IMR-90 (cell line): ENCODE results near the gene COL5A3. TPM values are rescaled to one million over a fixed set of nuclear protein-coding genes. Genes with fewer than 3 reads are reported as not detected.

Experiments
- ATAC-seq: fragments of 200-7000 bp; cut with Tn5 transposase; 2 replicates; pipeline ENCODE4 v1.9.1; 2020; ENCODE audit warnings: low read depth, mild to moderate bottlenecking, moderate library complexity
- BruUV-seq: library from RNA; stranded (reverse); fragments of 400-500 nt; replicated peaks from 2 replicates; lab custom pipeline; 2021; lab: Mats Ljungman, UMichigan
- CTCF ChIA-PET: fragments of 300-600 bp; formaldehyde crosslinking; extraction: SDS; loops from one replicate; lab custom pipeline; 2021; ENCODE audit warnings: antibody characterized with exemption; lab: Yijun Ruan, JAX
- POLR2A ChIA-PET: fragments of 300-600 bp; sonication (Branson Sonifier 250); formaldehyde crosslinking; loops from one replicate; lab custom pipeline; 2022; ENCODE audit warnings: antibody characterized with exemption; ENCODE audit not compliant: unreplicated experiment; lab: Charles Lee
- DNase-seq: peaks from one replicate; pipeline ENCODE4 v3.0.0; 2013
- H2AFZ ChIP-seq: replicated peaks from 2 replicates; pipeline ENCODE3; 2013; ENCODE audit warnings: low read length, mild to moderate bottlenecking; ENCODE audit not compliant: poor library complexity
- H2AK5ac ChIP-seq: 2 replicates; pipeline ENCODE4 v1.6.1; 2013; ENCODE audit warnings: low read depth, low read length, inconsistent platforms
- H2AK9ac ChIP-seq: replicated peaks from 2 replicates; pipeline ENCODE3; 2013; ENCODE audit warnings: mild to moderate bottlenecking, low read depth, low read length, moderate library complexity; ENCODE audit not compliant: poor library complexity
- H2BK120ac ChIP-seq: 2 replicates; pipeline ENCODE4 v1.6.1; 2013; ENCODE audit warnings: low read depth, low read length, inconsistent platforms
- H2BK15ac ChIP-seq: 3 replicates; pipeline ENCODE4 v1.6.1; 2013; ENCODE audit warnings: low read depth, low read length, inconsistent platforms
- H2BK20ac ChIP-seq: 2 replicates; pipeline ENCODE4 v1.6.1; 2013; ENCODE audit warnings: low read depth, mild to moderate bottlenecking, inconsistent platforms, low read length, moderate library complexity
- H2BK5ac ChIP-seq: 2 replicates; pipeline ENCODE4 v1.6.1; 2013; ENCODE audit warnings: mild to moderate bottlenecking, low read depth, low read length, inconsistent platforms; ENCODE audit not compliant: poor library complexity, severe bottlenecking
- H3K14ac ChIP-seq: replicated peaks from 2 replicates; pipeline ENCODE4 v1.6.1; 2013; ENCODE audit warnings: low read depth, low read length, inconsistent platforms
- H3K18ac ChIP-seq: 2 replicates; pipeline ENCODE4 v1.6.1; 2013; ENCODE audit warnings: low read depth, low read length, control low read depth
- H3K23ac ChIP-seq: 2 replicates; pipeline ENCODE4 v1.6.1; 2013; ENCODE audit warnings: low read depth, low read length, inconsistent platforms
- H3K27ac ChIP-seq: 2 replicates; pipeline ENCODE4 v1.5.1; 2013; ENCODE audit warnings: mild to moderate bottlenecking, control low read depth, low read length; ENCODE audit not compliant: insufficient read depth
- H3K27me3 ChIP-seq: 2 replicates; pipeline ENCODE4 v1.6.1; 2013; ENCODE audit warnings: low read length; ENCODE audit not compliant: control insufficient read depth, insufficient read depth
- H3K36me3 ChIP-seq: 2 replicates; pipeline ENCODE4 v1.6.1; 2013; ENCODE audit warnings: low read length, mixed read lengths; ENCODE audit not compliant: control insufficient read depth, insufficient read depth
- H3K4ac ChIP-seq: 2 replicates; pipeline ENCODE4 v1.6.1; 2013; ENCODE audit warnings: low read depth, low read length, inconsistent platforms
- H3K4me1 ChIP-seq: 2 replicates; pipeline ENCODE4 v1.6.1; 2013; ENCODE audit warnings: low read length, mixed read lengths; ENCODE audit not compliant: control insufficient read depth, insufficient read depth
- H3K4me2 ChIP-seq: 2 replicates; pipeline ENCODE4 v1.6.1; 2013; ENCODE audit warnings: low read depth, mild to moderate bottlenecking, control low read depth, low read length, moderate library complexity
- H3K4me3 ChIP-seq: 2 replicates; pipeline ENCODE4 v1.5.1; 2013; ENCODE audit warnings: low read depth, mild to moderate bottlenecking, control low read depth, low read length, moderate library complexity; ENCODE audit not compliant: insufficient read depth
- H3K56ac ChIP-seq: 2 replicates; pipeline ENCODE4 v1.6.1; 2013; ENCODE audit warnings: low read length, inconsistent platforms; ENCODE audit not compliant: insufficient read depth; ENCODE audit errors: extremely low read depth
- H3K79me1 ChIP-seq, 2 experiments: 2 replicates each; pipeline ENCODE4 v1.6.1; 2013; ENCODE audit warnings: low read length in 2 of 2, inconsistent platforms in 1 of 2, low read depth in 1 of 2
- H3K9ac ChIP-seq: 2 replicates; pipeline ENCODE4 v1.6.1; 2013; ENCODE audit warnings: low read depth, low read length, control low read depth
- H3K9me1 ChIP-seq: 2 replicates; pipeline ENCODE4 v1.6.1; 2013; ENCODE audit warnings: low read length, inconsistent platforms; ENCODE audit not compliant: insufficient read depth
- H3K9me3 ChIP-seq: 2 replicates; pipeline ENCODE4 v1.6.1; 2013; ENCODE audit warnings: low read length; ENCODE audit not compliant: control insufficient read depth, insufficient read depth
- H4K20me1 ChIP-seq: 2 replicates; pipeline ENCODE4 v1.6.1; 2013; ENCODE audit warnings: low read length, inconsistent platforms; ENCODE audit not compliant: insufficient read depth
- H4K5ac ChIP-seq: 2 replicates; pipeline ENCODE4 v1.6.1; 2013; ENCODE audit warnings: mild to moderate bottlenecking, low read depth, low read length, control low read depth
- H4K8ac ChIP-seq, 2 experiments: 2 replicates each; pipeline ENCODE4 v1.6.1; 2013; ENCODE audit warnings: low read depth in 2 of 2, low read length in 2 of 2, control low read depth in 1 of 2, inconsistent platforms in 1 of 2
- H4K91ac ChIP-seq: 2 replicates; pipeline ENCODE4 v1.6.1; 2013; ENCODE audit warnings: low read depth, low read length, inconsistent platforms; ENCODE audit not compliant: insufficient read depth
- CEBPB ChIP-seq: IDR thresholded peaks from 2 replicates; pipeline ENCODE4 v1.6.1; 2012; ENCODE audit warnings: low read depth, low read length, improper control_type of control experiment
- ELK1 ChIP-seq: fragments of 150-350 bp; IDR thresholded peaks from 2 replicates; pipeline ENCODE4 v1.6.1; 2016; ENCODE audit warnings: low read depth, mild to moderate bottlenecking, low read length, moderate library complexity, borderline replicate concordance
- MAFK ChIP-seq: IDR thresholded peaks from 2 replicates; pipeline ENCODE4 v1.6.1; 2012; ENCODE audit warnings: low read depth, low read length, improper control_type of control experiment
- MAZ ChIP-seq: IDR thresholded peaks from 2 replicates; pipeline ENCODE4 v1.6.1; 2012; ENCODE audit warnings: low read depth, mild to moderate bottlenecking, low read length, improper control_type of control experiment, moderate library complexity, borderline replicate concordance
- NFE2L2 ChIP-seq: fragments of 150-350 bp; IDR thresholded peaks from 2 replicates; pipeline ENCODE4 v1.6.1; 2016; ENCODE audit warnings: low read depth, mild to moderate bottlenecking, low read length
- POLR2A ChIP-seq: IDR thresholded peaks from 2 replicates; pipeline ENCODE4 v1.6.1; 2012; ENCODE audit warnings: mild to moderate bottlenecking, low read depth, low read length
- RAD21 ChIP-seq: IDR thresholded peaks from 2 replicates; pipeline ENCODE4 v1.6.1; 2012; ENCODE audit warnings: low read length, improper control_type of control experiment
- RCOR1 ChIP-seq: IDR thresholded peaks from 2 replicates; pipeline ENCODE4 v1.6.1; 2012; ENCODE audit warnings: mild to moderate bottlenecking, low read length, improper control_type of control experiment; ENCODE audit not compliant: insufficient replicate concordance
- RFX5 ChIP-seq: IDR thresholded peaks from 2 replicates; pipeline ENCODE4 v1.8.0; 2012; ENCODE audit warnings: low read depth, mild to moderate bottlenecking, low read length, moderate library complexity
- WGBS, 2 experiments: methylation state at CpG; one replicate each; pipeline versions ENCODE4 v1.1.5 to v1.1.7; 2013; ENCODE audit warnings: missing lambda C conversion rate in 2 of 2; ENCODE audit not compliant: insufficient read length in 1 of 2; ENCODE audit errors: extremely low coverage in 2 of 2; 5-methylcytosine and 5-hydroxymethylcytosine counted together
- dilution Hi-C: fragments of 300-500 bp; cut with HindIII; formaldehyde crosslinking; loops from one replicate; pipeline ENCODE4 v1.14.3; 2018; ENCODE audit warnings: low sequenced_read_pairs; ENCODE audit not compliant: unreplicated experiment
- in situ Hi-C: fragments of 300-500 bp; cut with MboI; formaldehyde crosslinking; loops from 3 replicates; pipeline ENCODE4 v1.14.3; 2019; ENCODE audit warnings: low sequenced_read_pairs, inconsistent platforms, mixed read lengths
- intact Hi-C: fragments of 100-400 bp; cut with micrococcal nuclease; formaldehyde crosslinking; loops from 2 replicates; pipeline ENCODE4 v1.10.0; 2022
- polyA plus RNA-seq, 3 experiments: library from polyadenylated mRNA; depleted of rRNA; stranded (reverse); fragments of >200 nt; gene quantifications; 2 replicates each; pipeline ENCODE4 v1.2.3, GENCODE V29; 2012; ENCODE audit warnings: low replicate concordance in 1 of 3
- total RNA-seq: library from RNA; depleted of rRNA; stranded (reverse); fragments of >200 nt; gene quantifications from 2 replicates; pipeline ENCODE4 v1.2.3, GENCODE V29; 2012

COL5A3 gene
- total and polyA plus RNA-seq, 2 of the 4 experiments (the other 2 are of a cell fraction) = 0.54 to 1.5 TPM

DNA sequence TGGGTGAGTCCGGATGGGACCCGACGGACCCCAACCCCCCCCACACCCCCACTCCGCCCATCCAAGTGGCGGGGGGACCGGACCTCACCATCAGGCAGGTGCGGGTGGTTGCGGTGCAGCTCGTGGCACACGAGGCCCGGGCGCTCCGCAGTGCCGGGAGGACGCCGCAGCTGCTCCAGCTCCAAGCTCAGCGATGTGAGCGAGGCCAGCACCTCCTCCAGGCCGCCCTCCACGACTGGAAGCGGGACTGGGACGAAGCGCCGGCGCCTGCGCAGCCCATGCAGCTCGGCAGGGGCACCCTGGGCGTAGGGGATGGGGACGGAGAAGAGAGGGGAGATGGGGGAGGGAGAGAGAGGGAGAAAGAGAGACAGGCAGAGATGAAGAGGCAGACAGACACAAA is 43.9 kb downstream of the COL5A3 start:
- 44% methylated on average over 18 of the region's 29 CpGs; no CpG with 5 or more reads in 1 of the 2 experiments for WGBS, 2 experiments

More for the DNA sequence above, 43.9 kb downstream of the COL5A3 start:
- Histone ChIP-seq H2AK9ac (no peak overlapping the region), H3K27ac (no peak overlapping the region), H2BK15ac (no peak overlapping the region), H2AFZ (no peak overlapping the region), H2AK5ac (no peak overlapping the region; the same call in 1 of the 2 replicates), H2BK20ac (no peak overlapping the region), H3K4ac (no peak overlapping the region), H3K23ac (no peak overlapping the region), H4K91ac (no peak overlapping the region), H3K56ac (no peak overlapping the region), H3K9ac (no peak overlapping the region), H4K20me1 (no peaks in the 10 kb centered on the region), H3K27me3 (no peaks in the 10 kb centered on the region; the same call in 1 of the 2 replicates), H3K4me1 (peaks cover 2% of the 10 kb centered on the region; the same call in 1 of the 2 replicates), H3K4me2 (no peak overlapping the region), H3K14ac (no peak overlapping the region), H4K5ac (no peak overlapping the region), H4K8ac (no peak overlapping the region), H3K9me1 (no peaks in the 10 kb centered on the region), H3K79me1 (no peaks in the 10 kb centered on the region), H3K36me3 (no peaks in the 10 kb centered on the region; the same call in 1 of the 2 replicates), H3K9me3 (no peaks in the 10 kb centered on the region), H3K4me3 (no peak overlapping the region), H2BK5ac (no peak overlapping the region), H2BK120ac (no peak overlapping the region), H3K18ac (no peak overlapping the region)
- DNase-seq (no peak), ATAC-seq (no peak)
- dilution Hi-C loops = no loop called here
- ChIA-PET CTCF (no interaction called here), POLR2A (no interaction called here)
- no TSS peak for BruUV-seq
- TF ChIP-seq CEBPB (no peak), POLR2A (no peak), RFX5 (no peak), MAFK (no peak), MAZ (no peak), NFE2L2 (no peak), RAD21 (no peak), ELK1 (no peak), RCOR1 (no peak)
- in situ Hi-C loops = no loop called here
- intact Hi-C loops = no loop called here
